Measurements from ENCODE around the gene GRB2.

GRB2 gene

GRCh38 chr17:75410141-75410540 is 4.7 kb upstream of the GRB2 start:
- H3K27me3 ChIP-seq (ENCODE audit: low read depth, low read length) = peaks cover 10% of the 10 kb centered on the region; the same call in 1 of the 2 replicates
- TF ChIP-seq CTCF (IDR thresholded peaks at IDR 0.05; ENCODE audit: low read depth, low read length) (no peak), EZH2phosphoT487 (IDR thresholded peaks at IDR 0.05; ENCODE audit: low read depth) (no peak)
- no peaks in the 10 kb centered on the region for H3K9me3 ChIP-seq (ENCODE audit: insufficient read depth, low read length)
- no peaks in the 10 kb centered on the region for H4K20me1 ChIP-seq (ENCODE audit: insufficient read depth, low read length)
- H3K4me3 ChIP-seq (ENCODE audit: low read length) = no peak overlapping the region
- no peak overlapping the region for H3K9ac ChIP-seq (ENCODE audit: low read length)
- no peaks in the 10 kb centered on the region for H3K36me3 ChIP-seq (replicated peaks; ENCODE audit: low read depth, low read length)
- peaks cover 19% of the 10 kb centered on the region for H3K4me1 ChIP-seq (ENCODE audit: low read length)
- no peak overlapping the region for H2AFZ ChIP-seq (ENCODE audit: low read depth, low read length)
- peaks cover 4% of the 10 kb centered on the region for H3K79me2 ChIP-seq (ENCODE audit: low read length)
- H3K27ac ChIP-seq (ENCODE audit: low read length) = no peak overlapping the region
- no peak overlapping the region for H3K4me2 ChIP-seq (ENCODE audit: low read length)

- TF ChIP-seq EZH2phosphoT487 (IDR thresholded peaks at IDR 0.05; ENCODE audit: low read depth) (no peak), CTCF (IDR thresholded peaks at IDR 0.05; ENCODE audit: low read depth, low read length) (peak; percentile 26; the same call in 1 of the 2 replicates)
- Histone ChIP-seq H3K27me3 (ENCODE audit: low read depth, low read length) (no peaks in the 10 kb centered on the region), H3K79me2 (ENCODE audit: low read length) (peaks cover 28% of the 10 kb centered on the region), H3K9ac (ENCODE audit: low read length) (no peak overlapping the region), H3K36me3 (replicated peaks; ENCODE audit: low read depth, low read length) (peaks cover 3% of the 10 kb centered on the region), H4K20me1 (ENCODE audit: insufficient read depth, low read length) (peaks cover 11% of the 10 kb centered on the region), H2AFZ (ENCODE audit: low read depth, low read length) (no peak overlapping the region), H3K4me2 (ENCODE audit: low read length) (no peak overlapping the region), H3K4me1 (ENCODE audit: low read length) (peaks cover 20% of the 10 kb centered on the region), H3K27ac (ENCODE audit: low read length) (no peak overlapping the region), H3K9me3 (ENCODE audit: insufficient read depth, low read length) (no peaks in the 10 kb centered on the region), H3K4me3 (ENCODE audit: low read length) (no peak overlapping the region)
These were observed 2.3 kb upstream of the GRB2 start for GRCh38 chr17:75407655-75408352.

GRCh38 chr17:75406222-75406615 is 741 bp upstream of the GRB2 start:
- peaks cover 43% of the 10 kb centered on the region for H3K79me2 ChIP-seq (ENCODE audit: low read length)
- no peaks in the 10 kb centered on the region for H3K27me3 ChIP-seq (ENCODE audit: low read depth, low read length)
- H3K4me3 ChIP-seq (ENCODE audit: low read length) = peak overlapping the region; percentile 84
- H3K9me3 ChIP-seq (ENCODE audit: insufficient read depth, low read length) = no peaks in the 10 kb centered on the region
- peak overlapping the region; percentile 84 for H2AFZ ChIP-seq (ENCODE audit: low read depth, low read length)
- H3K4me1 ChIP-seq (ENCODE audit: low read length) = peaks cover 27% of the 10 kb centered on the region
- peak overlapping the region; percentile 5; the same call in 1 of the 2 replicates for H3K27ac ChIP-seq (ENCODE audit: low read length)
- TF ChIP-seq CTCF (IDR thresholded peaks at IDR 0.05; ENCODE audit: low read depth, low read length) (no peak), EZH2phosphoT487 (IDR thresholded peaks at IDR 0.05; ENCODE audit: low read depth) (no peak)
- peaks cover 12% of the 10 kb centered on the region for H3K36me3 ChIP-seq (replicated peaks; ENCODE audit: low read depth, low read length)
- peak overlapping the region; percentile 60 for H3K9ac ChIP-seq (ENCODE audit: low read length)
- H3K4me2 ChIP-seq (ENCODE audit: low read length) = peak overlapping the region; percentile 98
- H4K20me1 ChIP-seq (ENCODE audit: insufficient read depth, low read length) = peaks cover 27% of the 10 kb centered on the region

GRCh38 chr17:75404731-75405364 is 630 bp downstream of the GRB2 start:
- no peaks in the 10 kb centered on the region for H3K9me3 ChIP-seq (ENCODE audit: insufficient read depth, low read length)
- no peak for TF ChIP-seq EZH2phosphoT487 (IDR thresholded peaks at IDR 0.05; ENCODE audit: low read depth)
- no peak for TF ChIP-seq CTCF (IDR thresholded peaks at IDR 0.05; ENCODE audit: low read depth, low read length)
- H3K4me3 ChIP-seq (ENCODE audit: low read length) = peak overlapping the region; percentile 84
- H3K36me3 ChIP-seq (replicated peaks; ENCODE audit: low read depth, low read length) = peaks cover 20% of the 10 kb centered on the region
- peaks cover 27% of the 10 kb centered on the region for H3K4me1 ChIP-seq (ENCODE audit: low read length)
- peak overlapping the region; percentile 93 for H3K9ac ChIP-seq (ENCODE audit: low read length)
- no peak overlapping the region for H2AFZ ChIP-seq (ENCODE audit: low read depth, low read length)
- peaks cover 39% of the 10 kb centered on the region for H4K20me1 ChIP-seq (ENCODE audit: insufficient read depth, low read length)
- H3K79me2 ChIP-seq (ENCODE audit: low read length) = peaks cover 57% of the 10 kb centered on the region
- H3K4me2 ChIP-seq (ENCODE audit: low read length) = peak overlapping the region; percentile 74
- peak overlapping the region; percentile 93 for H3K27ac ChIP-seq (ENCODE audit: low read length)
- no peaks in the 10 kb centered on the region for H3K27me3 ChIP-seq (ENCODE audit: low read depth, low read length)
